Aorta (tissue), 5 donors: ENCODE results near the gene GPRC6A. TPM values are rescaled to one million over a fixed set of nuclear protein-coding genes. Genes with fewer than 3 reads are reported as not detected.

Experiments used
- ATAC-seq: fragments of 200-7000 bp; cut with Tn5 transposase; one replicate; pipeline ENCODE4 v1.9.1; 2022; ENCODE audit warnings: moderate library complexity; ENCODE audit not compliant: low FRiP score
- DNase-seq, 2 donors: peaks; one replicate each; pipeline ENCODE4 v3.0.0-alpha.2; 2020
- H3K27ac ChIP-seq, 2 donors: one replicate each; pipeline ENCODE4 v1.5.1; 2013; ENCODE audit warnings: low read length in 2 of 2, mild to moderate bottlenecking in 2 of 2, moderate library complexity in 2 of 2, control low read depth in 1 of 2, inconsistent platforms in 1 of 2, low read depth in 1 of 2
- H3K27me3 ChIP-seq, 2 donors: one replicate each; pipeline ENCODE4 v1.6.1; 2013; ENCODE audit warnings: control low read depth in 1 of 2, low read length in 1 of 2, mild to moderate bottlenecking in 1 of 2, moderate library complexity in 1 of 2; ENCODE audit not compliant: insufficient read depth in 2 of 2, control insufficient read depth in 1 of 2
- H3K36me3 ChIP-seq, 2 donors: one replicate each; pipeline ENCODE4 v1.6.1; 2013; ENCODE audit warnings: control low read depth in 1 of 2, low read length in 1 of 2, mild to moderate bottlenecking in 1 of 2; ENCODE audit not compliant: insufficient read depth in 2 of 2, control insufficient read depth in 1 of 2
- H3K4me1 ChIP-seq, 2 donors: one replicate each; pipeline ENCODE4 v1.6.1; 2013; ENCODE audit warnings: low read length in 2 of 2, control low read depth in 1 of 2, mild to moderate bottlenecking in 1 of 2, moderate library complexity in 1 of 2; ENCODE audit not compliant: insufficient read depth in 2 of 2, control insufficient read depth in 1 of 2
- H3K4me3 ChIP-seq, 2 donors: one replicate each; pipeline ENCODE4 v1.5.1; 2013; ENCODE audit warnings: low read length in 2 of 2, control low read depth in 1 of 2, mild to moderate bottlenecking in 1 of 2
- H3K9me3 ChIP-seq: one replicate; pipeline ENCODE4 v1.6.1; 2013; ENCODE audit warnings: mild to moderate bottlenecking, low read length; ENCODE audit not compliant: control insufficient read depth
- WGBS, 2 donors: extraction: QIAGEN DNeasy Blood & Tissue Kit; methylation state at CpG; one replicate each; pipeline ENCODE4 v1.1.7; 2013; 5-methylcytosine and 5-hydroxymethylcytosine counted together
- intact Hi-C, 2 donors: fragments of 100-400 bp; cut with DNase I; formaldehyde crosslinking; loops; one replicate each; pipeline versions ENCODE4 v1.14.2 to v1.15.0; 2022
- long read RNA-seq, 2 donors: library from polyadenylated mRNA; unstranded; transcript quantifications; one replicate each; pipeline ENCODE4 v2.0.0, GENCODE V29; 2020 to 2021
- polyA plus RNA-seq, 2 donors: library from polyadenylated mRNA; stranded (reverse); fragments of 200-250 nt; gene quantifications; one replicate each; pipeline ENCODE4 v1.2.3, GENCODE V29; 2013
- total RNA-seq, 2 donors: library from RNA; stranded (reverse); fragmentation: NEBNext Ultra II Directional; extraction: Animal tissue kit (Norgen Biotek cat#: 25700); gene quantifications; one replicate each; pipeline ENCODE4 v1.2.1, GENCODE V29; 2021
- donor health status: healthy with polysubstance abuse.
- donor health status: Bipolar disorder and iron deficiency.
- donor health status: DM: no; HTN: no; CAD: no.
- donor health status: DM: no; HTN: no; CAD: no.
- donor health status: DM: yes; HTN: yes; CAD: no.

The GPRC6A gene
- total RNA-seq (not detected), polyA plus RNA-seq (not detected)
- long read RNA-seq, donor 1, result 0 reads
- long read RNA-seq, donor 2, result 0 reads

DNA sequence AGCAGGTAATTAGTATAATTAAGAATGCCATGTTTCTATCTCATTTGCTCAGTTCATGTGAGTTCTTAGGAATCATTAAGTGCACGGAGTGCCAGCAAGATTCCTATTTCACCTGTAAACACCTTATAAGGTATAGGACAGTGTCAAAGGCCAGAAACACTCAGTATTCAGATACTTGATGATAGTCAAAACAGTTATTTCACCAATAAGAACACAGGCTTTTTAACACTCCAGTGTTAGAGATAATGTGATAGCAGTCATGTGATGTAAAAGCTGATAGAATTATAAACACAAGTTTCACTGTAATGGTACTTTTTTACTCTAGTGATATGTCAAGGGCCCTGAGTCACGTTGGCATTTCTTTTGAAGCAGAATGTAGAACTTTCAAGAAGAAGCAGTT, at the start of gene GPRC6A:
TSS of gene GPRC6A (minus strand) at position 101 of the 400 bp plus-strand sequence. CDS start at position 31, 70 bp downstream.
- ATAC-seq (no peak), DNase-seq (no peak)
- H3K27me3 ChIP-seq, result no peaks in the 10 kb centered on the region
- no peaks in the 10 kb centered on the region for H3K9me3 ChIP-seq
- H3K27ac ChIP-seq, result no peak within 1 kb of the TSS
- WGBS, 2 donors, result 48 to 51% methylated on average over 2 of the region's 2 CpGs
- no peaks in the 10 kb centered on the region for H3K4me1 ChIP-seq
- intact Hi-C loops, result no loop called here
- H3K36me3 ChIP-seq, result no peaks in the 10 kb centered on the region
- H3K4me3 ChIP-seq, result no peak within 1 kb of the TSS

DNA sequence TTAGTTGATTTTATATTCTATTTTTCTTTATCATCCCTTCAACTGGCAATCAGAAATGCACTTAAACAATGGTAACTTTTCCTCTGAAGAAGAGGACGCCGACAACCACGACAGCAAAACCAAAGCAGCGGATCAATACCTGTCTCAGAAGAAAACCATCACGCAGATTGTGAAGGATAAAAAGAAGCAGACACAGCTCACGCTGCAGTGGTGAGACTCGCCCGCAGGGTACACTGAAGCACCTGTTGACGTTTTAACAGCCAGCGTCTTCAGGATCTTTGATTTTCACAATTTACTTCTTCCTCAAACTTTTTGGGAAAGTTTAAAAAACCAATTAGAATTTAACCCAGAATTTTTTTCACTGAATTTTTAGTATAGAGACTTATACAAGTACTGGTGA, 48.9 kb upstream of the GPRC6A start:
- H3K27me3 ChIP-seq, result peaks cover 0 to 1% of the 10 kb centered on the region in 2 donors
- no peaks in the 10 kb centered on the region for H3K9me3 ChIP-seq
- intact Hi-C loops, result no loop called here
- 7 to 9% methylated on average over 10 of the region's 10 CpGs for WGBS, 2 donors
- ATAC-seq (no peak), DNase-seq (no peak)
- no peaks in the 10 kb centered on the region for H3K4me1 ChIP-seq
- H3K27ac ChIP-seq, result no peak overlapping the region
- H3K36me3 ChIP-seq, result no peaks in the 10 kb centered on the region
- H3K4me3 ChIP-seq, result no peak overlapping the region

- DNase-seq, result peak in 1 of 2 donors; percentile 63
- no peak within 1 kb of the TSS for H3K27ac ChIP-seq
- peaks cover 0 to 1% of the 10 kb centered on the region in 2 donors for H3K27me3 ChIP-seq
- H3K4me1 ChIP-seq, result no peaks in the 10 kb centered on the region
- no peak within 1 kb of the TSS for H3K4me3 ChIP-seq
- WGBS, 2 donors, result 1% methylated on average over 65 to 73 of the region's 73 CpGs
- intact Hi-C loops, result no loop called here
- peak; percentile 38 for ATAC-seq
- no peaks in the 10 kb centered on the region for H3K9me3 ChIP-seq
- no peaks in the 10 kb centered on the region for H3K36me3 ChIP-seq
These were observed 48.0 kb upstream of the GPRC6A start, which contains the start of gene RFX6 for GRCh38 chr6:116876635-116877611. Gene RFX6, plus strand, starts transcription at chr6:116877242. Its CDS starts 34 bp downstream, at chr6:116877276.

GRCh38 chr6:116876107-116876506, 47.2 kb upstream of the GPRC6A start:
- WGBS, 2 donors, result 19 to 24% methylated on average over 8 of the region's 8 CpGs
- no peak overlapping the region for H3K27ac ChIP-seq
- ATAC-seq (no peak), DNase-seq (no peak)
- H3K4me1 ChIP-seq, result no peaks in the 10 kb centered on the region
- intact Hi-C loops, result no loop called here
- no peaks in the 10 kb centered on the region for H3K36me3 ChIP-seq
- H3K9me3 ChIP-seq, result no peaks in the 10 kb centered on the region
- no peak overlapping the region for H3K4me3 ChIP-seq
- peaks cover 0 to 1% of the 10 kb centered on the region in 2 donors for H3K27me3 ChIP-seq

- WGBS, 2 donors, result 83 to 88% methylated on average over 4 of the region's 4 CpGs
- intact Hi-C loops, result no loop called here
These were observed 43.9 kb upstream of the GPRC6A start for GRCh38 chr6:116872771-116873170.

GRCh38 chr6:116866281-116866871, 37.5 kb upstream of the GPRC6A start:
- 83 to 85% methylated on average over 3 of the region's 3 CpGs for WGBS, 2 donors
- Histone ChIP-seq H3K4me3 (no peak overlapping the region), H3K4me1 (peaks cover 0 to 2% of the 10 kb centered on the region in 2 donors), H3K36me3 (no peaks in the 10 kb centered on the region), H3K9me3 (peaks cover 4% of the 10 kb centered on the region), H3K27me3 (no peaks in the 10 kb centered on the region), H3K27ac (no peak overlapping the region)
- intact Hi-C loops, result no loop called here
- DNase-seq (no peak), ATAC-seq (no peak)

More at GRCh38 chr6:116872771-116873170, 43.9 kb upstream of the GPRC6A start:
- ATAC-seq (no peak), DNase-seq (no peak)
- H3K4me1 ChIP-seq, result no peaks in the 10 kb centered on the region
- no peak overlapping the region for H3K4me3 ChIP-seq
- no peaks in the 10 kb centered on the region for H3K36me3 ChIP-seq
- peaks cover 0 to 1% of the 10 kb centered on the region in 2 donors for H3K27me3 ChIP-seq
- peaks cover 4% of the 10 kb centered on the region for H3K9me3 ChIP-seq
- no peak overlapping the region for H3K27ac ChIP-seq

GRCh38 chr6:116859264-116859663, 30.4 kb upstream of the GPRC6A start:
- Histone ChIP-seq H3K36me3 (no peaks in the 10 kb centered on the region), H3K4me1 (peaks cover 0 to 2% of the 10 kb centered on the region in 2 donors), H3K9me3 (no peaks in the 10 kb centered on the region), H3K4me3 (no peak overlapping the region), H3K27ac (no peak overlapping the region), H3K27me3 (no peaks in the 10 kb centered on the region)
- DNase-seq (no peak), ATAC-seq (no peak)
- intact Hi-C loops, result no loop called here

GRCh38 chr6:116858060-116858459, 29.2 kb upstream of the GPRC6A start:
- ATAC-seq, result no peak
- no peak for DNase-seq
- no peak overlapping the region for H3K4me3 ChIP-seq
- H3K9me3 ChIP-seq, result no peaks in the 10 kb centered on the region
- H3K4me1 ChIP-seq, result peaks cover 0 to 2% of the 10 kb centered on the region in 2 donors
- intact Hi-C loops, result no loop called here
- no peak overlapping the region for H3K27ac ChIP-seq
- H3K27me3 ChIP-seq, result no peaks in the 10 kb centered on the region
- no peaks in the 10 kb centered on the region for H3K36me3 ChIP-seq
